NCI-H2227 (cell line): Measurements from ENCODE around the gene NXN.
A peak's percentile ranks its signal among the peaks of the same experiment; 100 is the strongest.
"Not testable (repeated sequence)": the region's sequence is repeated elsewhere in the genome, so short reads cannot be mapped to it uniquely, and the experiment has no call there.

Source experiments
- DNase-seq: peaks from one replicate; lab custom pipeline; 2025; ENCODE audit not compliant: unreplicated experiment; lab: John Stamatoyannopoulos, UW

NXN gene

GRCh38 chr17:1007310-1008007 lies 27.9 kb upstream of the NXN start:
- DNase-seq, result no peak

DNA sequence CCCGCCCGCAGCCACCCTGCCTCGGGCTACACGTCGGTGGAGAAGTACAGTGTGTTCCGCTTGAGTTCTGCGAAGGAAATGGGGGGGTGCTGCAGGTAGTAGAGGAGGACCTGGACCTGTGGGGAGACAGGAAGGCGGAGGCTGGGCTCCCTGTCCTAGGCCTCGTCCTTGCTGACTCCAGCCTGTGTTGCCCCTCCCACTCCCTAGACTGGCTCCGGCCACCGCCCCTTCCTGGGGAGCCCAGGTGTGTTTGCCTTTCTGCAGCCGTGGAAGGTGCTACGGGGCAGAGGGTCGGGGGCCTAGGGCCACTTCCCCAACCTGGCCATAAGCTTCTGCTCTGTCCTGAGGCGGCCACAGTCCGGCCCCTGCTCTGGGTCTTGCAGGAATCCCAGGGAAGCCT lies 26.5 kb upstream of the NXN start:
- DNase-seq, result no peak

GRCh38 chr17:1005361-1005946 lies 25.9 kb upstream of the NXN start:
- DNase-seq, result peak; percentile 8

DNA sequence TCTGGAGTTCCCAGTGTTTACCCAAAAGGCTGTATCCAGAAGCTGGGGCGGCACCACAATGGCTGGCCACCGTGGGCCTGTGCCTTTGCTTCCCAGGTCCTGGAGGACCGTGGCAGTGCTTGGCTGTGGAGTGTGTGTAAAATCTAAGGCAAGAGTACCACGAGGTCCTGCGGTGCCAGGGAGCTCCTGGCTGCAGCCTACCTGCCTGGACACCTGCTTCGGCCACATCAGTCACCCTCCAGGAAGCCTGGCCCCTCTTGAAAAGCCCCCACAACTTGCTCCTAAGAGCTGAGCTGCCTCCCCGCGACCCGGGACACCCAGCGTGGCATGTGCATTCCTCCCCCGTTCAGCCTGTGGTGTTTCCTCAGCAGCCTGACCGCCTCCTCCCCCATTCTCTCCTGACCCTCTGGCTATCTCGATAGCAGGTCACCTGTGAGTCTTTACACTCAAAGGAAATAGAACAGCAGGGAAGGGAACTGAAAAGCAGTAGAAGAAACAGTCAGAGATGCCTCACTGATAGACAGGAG lies 25.3 kb upstream of the NXN start:
- no peak for DNase-seq

- no peak for DNase-seq
These were observed 24.6 kb upstream of the NXN start for GRCh38 chr17:1003972-1004768.

GRCh38 chr17:1003633-1003971 lies 24.0 kb upstream of the NXN start:
- DNase-seq, result no peak

- no peak for DNase-seq
These were observed 23.4 kb upstream of the NXN start for GRCh38 chr17:1002771-1003555.

DNA sequence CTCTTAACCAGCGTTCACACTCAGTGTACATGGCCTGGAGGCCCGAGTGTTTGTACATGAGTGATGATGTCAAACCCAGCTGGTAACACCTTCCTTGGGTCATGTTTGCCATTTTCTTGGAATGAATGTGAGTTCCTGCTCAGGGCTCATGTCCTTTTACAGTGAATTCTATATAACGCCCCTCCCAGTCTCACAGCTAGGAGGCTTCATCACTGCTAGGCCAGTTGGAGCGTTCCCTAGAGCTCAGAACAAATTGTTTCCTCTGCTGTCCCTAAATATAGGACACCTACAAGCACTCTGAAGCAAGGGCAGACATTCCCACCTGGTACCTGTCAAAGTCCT lies 22.8 kb upstream of the NXN start:
- DNase-seq, result no peak

DNA sequence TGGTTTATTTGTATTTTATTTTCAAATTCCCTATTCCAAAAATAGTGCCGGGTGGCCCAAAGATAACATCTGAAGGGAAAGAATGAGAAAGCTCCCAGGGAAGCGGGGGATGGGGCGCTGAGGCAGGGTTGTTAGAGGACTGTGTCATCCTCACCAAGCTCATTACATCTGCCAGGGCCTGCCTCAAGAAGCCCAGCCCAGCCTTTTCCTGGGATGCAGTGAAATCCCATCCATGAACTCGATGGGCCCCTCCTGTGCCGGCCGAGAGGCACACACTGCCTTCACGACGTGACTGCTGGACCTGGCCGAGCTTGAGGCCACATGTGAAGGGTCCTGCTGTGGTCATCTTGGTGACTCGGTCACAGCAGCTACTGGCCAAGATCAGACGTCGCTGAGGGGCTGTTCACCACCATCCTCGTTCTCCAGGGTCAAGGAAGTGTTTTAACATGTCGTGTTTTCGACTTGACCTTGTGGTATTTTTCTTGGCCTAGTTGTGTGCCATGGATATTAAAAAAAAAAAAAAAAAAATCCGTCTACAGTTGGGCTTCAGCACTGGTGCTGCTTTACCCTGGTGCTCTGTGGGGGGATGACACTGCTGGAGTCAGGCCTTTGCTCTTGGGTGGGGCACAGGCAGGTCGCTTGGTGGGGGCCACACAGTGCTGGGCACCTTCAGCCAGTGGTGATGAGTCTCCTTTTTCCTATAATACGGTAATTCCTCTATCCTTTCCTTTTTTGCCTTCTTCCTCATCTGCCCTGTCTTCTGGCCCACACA lies 22.2 kb upstream of the NXN start:
- no peak for DNase-seq

DNA sequence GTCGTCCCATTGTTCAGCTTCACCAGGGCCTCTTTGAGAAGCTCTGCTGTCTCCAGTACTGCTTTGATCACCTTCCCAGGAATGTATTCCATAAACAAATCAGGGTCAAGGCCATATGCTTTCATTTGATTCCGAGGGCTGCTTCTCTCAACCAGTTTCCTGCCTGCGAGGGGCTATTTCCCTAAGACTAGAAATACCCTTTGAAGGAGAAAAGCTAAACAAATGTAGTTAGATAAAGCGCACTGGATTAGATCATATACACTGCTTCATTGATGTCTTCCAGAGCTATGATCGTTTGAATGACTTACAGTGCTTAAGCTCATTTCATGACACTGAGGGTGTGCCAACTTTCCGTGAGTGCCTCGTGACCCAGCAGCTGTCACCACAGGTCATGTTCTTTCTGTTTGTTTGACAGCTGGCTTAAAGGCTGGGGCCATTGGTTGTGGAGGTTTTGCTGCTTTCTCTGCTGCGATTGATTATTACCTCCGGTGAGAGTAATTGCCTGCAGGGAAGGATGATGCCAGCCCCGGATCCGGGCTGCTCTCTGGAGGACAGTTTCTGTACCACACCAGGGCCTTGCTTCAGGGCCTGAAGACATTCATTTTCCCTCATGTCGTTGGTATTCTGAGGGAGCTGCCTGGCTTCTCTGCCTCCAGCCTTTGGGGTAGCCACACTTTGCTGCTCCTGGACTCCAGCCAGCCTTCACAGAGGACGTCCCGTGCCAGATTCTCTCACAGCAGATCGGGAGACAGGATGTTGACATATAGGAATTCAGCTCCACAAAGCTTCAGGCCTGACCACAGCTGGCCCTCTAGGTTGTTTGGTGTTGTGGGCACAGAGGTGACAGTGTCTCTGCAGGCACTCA lies 21.3 kb upstream of the NXN start:
- DNase-seq, result no peak

DNA sequence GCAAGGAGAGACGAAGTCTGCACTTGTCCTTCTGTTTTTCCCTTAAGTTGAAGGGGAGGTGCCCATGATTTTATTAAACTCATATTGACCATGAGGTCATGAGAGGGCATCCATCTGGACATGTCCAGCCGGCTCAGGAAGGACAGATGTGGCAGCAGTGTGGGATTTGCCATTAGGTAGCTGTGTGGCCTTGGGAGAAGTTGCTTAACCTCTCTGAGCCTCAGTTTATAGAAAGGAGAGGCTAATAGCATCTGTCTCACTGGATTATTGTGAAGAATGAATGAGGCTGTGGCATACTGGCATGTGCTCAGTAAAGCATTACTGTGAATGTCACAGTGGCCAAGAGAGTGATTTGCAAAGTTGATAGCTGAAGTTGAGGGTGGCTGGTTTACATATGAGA lies 18.5 kb upstream of the NXN start:
- no peak for DNase-seq

DNA sequence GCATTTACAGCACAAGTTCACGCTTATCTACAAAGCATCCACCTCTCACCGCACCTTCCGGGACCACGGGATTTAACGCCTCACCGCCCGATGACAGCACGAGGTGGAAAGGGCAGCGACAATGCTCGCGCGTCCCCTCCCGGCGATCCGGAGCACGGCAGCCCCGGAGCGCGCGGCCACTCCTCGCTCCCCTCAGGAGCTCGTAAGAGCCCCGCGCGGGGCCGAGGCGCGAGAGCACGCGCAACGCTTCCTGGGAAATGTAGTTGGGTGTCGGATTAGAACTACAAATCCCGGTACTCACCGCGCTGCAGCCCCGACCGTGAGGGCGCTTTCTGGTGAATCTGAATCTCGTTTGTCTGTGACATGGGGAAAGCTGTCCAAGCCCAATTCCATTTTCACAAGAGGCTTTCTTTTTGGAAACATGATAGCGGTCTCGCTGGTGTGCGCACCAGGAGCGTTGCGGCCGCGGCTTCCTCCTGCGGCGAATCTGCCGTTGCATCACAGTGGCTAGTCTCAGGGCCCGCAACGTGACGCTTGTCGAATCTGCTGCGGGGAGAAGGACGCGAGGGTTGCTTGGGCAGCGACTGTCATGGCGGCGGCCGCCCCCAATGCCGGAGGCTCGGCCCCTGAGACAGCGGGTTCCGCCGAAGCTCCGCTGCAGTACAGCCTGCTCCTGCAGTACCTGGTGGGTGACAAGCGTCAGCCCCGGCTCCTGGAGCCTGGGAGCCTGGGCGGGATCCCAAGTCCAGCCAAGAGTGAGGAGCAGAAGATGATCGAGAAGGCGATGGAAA lies 17.2 kb upstream of the NXN start, which contains the start of gene TIMM22:
Gene TIMM22 (plus strand): TSS at position 576 of the 791 bp plus-strand sequence. CDS start 14 bp downstream, at position 590.
- peak; percentile 97 for DNase-seq

DNA sequence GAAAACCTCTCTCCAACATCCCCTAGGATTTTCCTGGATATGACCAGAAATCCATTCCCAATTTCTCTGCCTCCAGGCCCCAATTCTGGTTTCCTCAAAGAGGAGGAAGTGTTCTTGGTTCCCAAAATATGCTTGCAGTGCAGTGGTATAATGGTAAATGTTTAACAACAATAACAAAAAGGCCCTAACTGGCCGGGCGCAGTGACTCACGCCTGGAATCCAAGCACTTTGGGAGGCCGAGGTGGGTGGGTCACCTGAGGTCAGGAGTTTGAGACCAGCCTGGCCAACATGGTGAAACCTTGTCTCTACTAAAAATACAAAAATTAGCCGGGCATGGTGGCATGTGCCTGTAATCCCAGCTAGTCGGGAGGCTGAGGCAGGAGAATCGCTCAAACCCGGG lies 15.7 kb upstream of the NXN start:
- not testable (repeated sequence) for DNase-seq

GRCh38 chr17:992933-993332 lies 13.4 kb upstream of the NXN start:
- DNase-seq, result no peak

DNA sequence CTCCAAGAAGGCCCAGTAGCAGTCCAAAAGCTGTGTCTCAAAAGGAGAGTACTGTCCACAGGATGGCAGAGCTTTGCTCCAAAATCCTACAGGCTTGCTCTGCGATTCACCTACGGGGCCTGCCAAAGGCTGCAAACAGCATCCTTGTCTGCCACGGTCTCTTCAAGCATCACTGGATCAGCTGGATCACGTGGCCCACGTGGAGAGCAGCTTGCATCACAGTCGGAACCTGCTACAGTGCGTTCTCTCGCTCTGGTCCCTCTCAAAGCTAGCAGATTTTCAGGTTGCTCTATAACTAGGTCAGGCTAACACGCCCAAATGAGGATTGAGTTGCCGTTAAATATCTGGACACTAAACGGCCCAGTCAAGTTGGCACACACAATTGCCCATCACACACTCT lies 9.0 kb upstream of the NXN start:
- DNase-seq, result no peak

- DNase-seq, result no peak
These were observed 8.4 kb upstream of the NXN start for GRCh38 chr17:987931-988330.

DNA sequence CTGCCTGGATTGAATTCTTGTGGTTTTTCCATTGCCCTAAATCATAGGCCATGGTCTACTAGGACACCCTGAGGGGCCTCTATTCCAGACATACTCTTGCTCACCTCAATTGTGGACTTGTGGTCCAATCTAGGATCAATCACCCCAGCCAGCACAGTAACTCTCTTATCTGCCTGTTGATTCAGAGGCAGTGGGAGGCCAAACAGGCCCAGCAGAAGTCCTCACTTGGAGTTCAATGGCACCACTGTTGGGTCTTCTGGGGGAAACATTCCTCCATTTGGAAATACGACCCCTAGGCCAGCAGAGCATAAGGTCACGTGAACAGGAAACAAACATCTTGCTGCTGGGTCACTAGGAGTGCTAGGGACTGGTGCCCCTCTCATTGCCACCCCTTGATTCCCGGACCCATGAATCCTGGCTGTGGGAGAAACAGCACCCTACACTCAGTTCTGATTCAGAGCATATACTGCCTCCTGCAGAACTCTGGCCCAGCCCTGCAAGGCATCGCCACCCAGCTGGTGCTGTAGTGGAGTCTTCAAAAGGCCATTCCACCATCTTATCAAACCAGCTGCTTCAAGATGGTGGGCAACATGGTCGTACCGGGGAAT lies 6.8 kb upstream of the NXN start:
- DNase-seq, result no peak

GRCh38 chr17:983921-984320 lies 4.3 kb upstream of the NXN start:
- DNase-seq, result no peak

DNA sequence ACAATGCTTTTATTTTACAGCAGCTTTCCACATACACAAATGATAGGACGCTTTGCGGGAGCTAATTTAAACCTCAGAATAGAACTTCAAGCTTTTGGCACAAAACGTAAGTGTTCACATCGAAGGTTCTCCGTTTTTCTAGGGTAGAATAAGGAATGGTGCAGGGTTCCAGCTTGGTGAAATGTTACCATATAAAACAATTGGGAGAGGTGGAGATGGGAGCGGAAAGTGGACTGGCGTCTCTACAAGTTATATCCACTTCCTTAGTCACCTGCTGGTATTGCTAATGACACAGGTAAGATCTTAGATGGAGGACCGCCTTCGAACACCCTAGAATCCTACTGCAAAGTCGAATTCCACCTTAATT lies 1.7 kb upstream of the NXN start:
- DNase-seq, result no peak
